Fibroblast of skin of left quadriceps (primary cell): ENCODE data around the gene HSBP1.

Experiments used
- DNase-seq, 2 experiments: peaks; one replicate each; pipeline ENCODE4 v3.0.0-alpha.2; 2013; ENCODE audit warnings: low read depth in 2 of 2

The HSBP1 gene

GRCh38 chr16:83803811-83804210 lies 4.0 kb upstream of the HSBP1 start:
- no peak for DNase-seq

DNA sequence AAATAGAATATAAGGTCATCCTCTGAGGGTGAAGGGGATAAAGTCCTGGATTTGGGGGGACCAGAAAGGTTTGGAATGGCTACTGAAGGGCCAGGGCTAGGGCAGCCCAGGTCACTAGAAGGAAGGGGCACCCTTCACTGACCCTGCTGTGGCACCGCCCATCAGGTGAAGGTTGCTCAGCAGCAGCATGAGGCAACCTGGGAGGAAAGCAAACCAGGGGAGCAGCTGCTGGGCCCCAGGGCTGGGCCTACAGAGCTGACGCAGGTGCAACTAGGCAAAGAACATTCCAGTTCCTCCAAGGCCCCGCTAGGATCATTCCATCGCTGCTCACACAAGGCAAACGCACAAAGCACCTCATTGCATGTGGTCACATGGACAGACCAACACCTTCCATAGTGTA lies 3.4 kb upstream of the HSBP1 start:
- no peak for DNase-seq

DNA sequence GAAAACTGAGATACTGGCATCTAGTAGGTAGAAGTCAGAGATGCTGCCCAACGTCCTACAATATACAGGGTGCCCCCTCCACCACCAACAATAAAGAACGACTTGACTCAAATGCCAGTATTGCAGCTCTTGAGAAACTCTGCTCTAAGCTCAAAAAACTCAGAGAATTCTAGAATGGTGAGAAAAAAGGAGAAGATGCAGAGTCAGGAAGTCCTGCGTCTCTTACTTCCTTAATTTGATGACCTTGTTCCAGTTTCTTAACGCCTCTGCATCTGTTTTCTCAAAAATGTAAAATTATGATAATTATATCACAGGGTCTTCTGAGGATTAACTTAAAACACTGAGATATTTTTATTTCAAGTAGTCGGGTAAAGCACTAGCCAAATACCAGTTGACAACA lies 1.7 kb upstream of the HSBP1 start:
- no peak for DNase-seq

DNA sequence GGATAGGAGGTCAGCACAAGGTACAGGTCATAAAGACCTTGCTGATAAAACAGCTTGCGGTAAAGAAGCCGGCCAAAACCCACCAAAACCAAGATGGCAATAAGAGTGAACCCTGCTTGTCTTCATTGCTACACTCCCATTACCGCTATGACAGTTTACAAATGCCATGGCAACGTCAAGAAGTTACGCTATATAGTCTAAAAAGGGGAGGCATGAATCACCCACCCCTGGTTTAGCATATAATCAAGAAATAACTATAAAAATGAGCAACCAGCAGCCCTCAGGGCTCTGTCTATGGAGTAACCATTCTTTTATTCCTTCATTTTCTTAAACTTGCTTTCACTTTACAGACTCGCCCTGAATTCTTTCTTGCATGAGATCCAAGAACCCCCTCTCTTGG lies 1.0 kb upstream of the HSBP1 start:
- DNase-seq: no peak

DNA sequence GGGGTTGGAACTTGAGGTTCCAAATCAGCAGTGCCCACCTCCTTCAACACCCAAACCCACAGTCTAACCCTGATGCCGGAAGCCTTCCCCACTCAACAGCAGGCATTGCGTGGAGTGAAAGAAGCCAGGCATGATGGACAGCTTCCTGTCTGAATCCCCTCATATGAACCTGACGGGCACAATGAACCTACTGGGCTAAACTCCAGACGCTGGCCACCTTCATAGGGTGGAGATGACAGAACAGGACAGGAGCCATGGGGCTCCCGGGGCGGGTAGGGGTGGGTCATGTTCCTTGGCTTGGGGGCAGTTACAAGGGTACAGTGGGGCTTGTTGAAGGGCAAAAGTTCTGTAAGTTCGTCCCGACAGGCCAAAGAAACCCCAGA lies 460 bp upstream of the HSBP1 start:
- no peak for DNase-seq

- no peak for DNase-seq
These were observed 816 bp downstream of the HSBP1 start for GRCh38 chr16:83808573-83809014.

GRCh38 chr16:83809092-83809491 lies 1.3 kb downstream of the HSBP1 start:
- DNase-seq: no peak

DNA sequence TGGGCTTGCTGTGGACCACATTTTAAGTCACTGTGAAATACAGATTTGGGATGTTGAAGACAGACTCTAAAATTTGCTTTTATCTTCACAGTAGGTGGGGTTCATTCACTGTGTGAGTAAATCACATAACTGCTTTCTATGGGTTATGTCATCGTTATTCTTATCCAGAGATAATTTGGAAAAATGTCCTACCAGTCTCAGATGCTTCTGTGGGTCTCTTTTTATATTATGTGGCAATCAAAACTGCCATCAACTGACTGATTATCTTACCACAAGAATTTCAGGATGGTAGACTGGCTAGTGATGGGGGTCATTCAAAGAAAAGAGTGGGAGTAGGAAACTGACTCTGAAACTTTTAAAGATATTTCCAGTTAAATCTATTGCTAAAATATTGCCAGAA lies 3.1 kb downstream of the HSBP1 start:
- DNase-seq: peak in 1 of 2 experiments; percentile 16

GRCh38 chr16:83813823-83814658 lies 6.3 kb downstream of the HSBP1 start:
- peak; percentile 62 to 84 for DNase-seq

- DNase-seq: peak in 1 of 2 experiments; percentile 88
These were observed 6.8 kb downstream of the HSBP1 start for GRCh38 chr16:83814659-83814985.

GRCh38 chr16:83817022-83817421 lies 9.2 kb downstream of the HSBP1 start:
- no peak for DNase-seq

DNA sequence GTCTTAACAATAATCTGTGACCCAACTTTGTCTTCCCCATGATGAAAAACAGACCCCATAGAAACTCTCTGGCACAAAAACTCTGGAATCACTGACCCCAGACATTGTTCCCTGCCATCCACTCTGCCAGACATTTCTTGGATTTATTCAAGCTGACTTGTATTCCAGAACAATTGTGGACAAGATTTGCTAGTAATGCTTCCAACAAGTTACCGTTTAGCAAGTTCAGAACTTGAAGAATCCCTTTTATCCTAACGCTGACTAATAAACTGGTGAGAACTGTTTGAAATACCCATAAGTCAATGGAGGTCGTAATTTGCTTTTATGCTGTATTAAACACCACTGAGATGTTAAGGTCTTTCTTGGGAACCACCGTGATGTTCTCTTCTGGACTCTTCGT lies 10.5 kb downstream of the HSBP1 start:
- DNase-seq: no peak

- DNase-seq: no peak
These were observed 11.6 kb downstream of the HSBP1 start for GRCh38 chr16:83819361-83819760.

DNA sequence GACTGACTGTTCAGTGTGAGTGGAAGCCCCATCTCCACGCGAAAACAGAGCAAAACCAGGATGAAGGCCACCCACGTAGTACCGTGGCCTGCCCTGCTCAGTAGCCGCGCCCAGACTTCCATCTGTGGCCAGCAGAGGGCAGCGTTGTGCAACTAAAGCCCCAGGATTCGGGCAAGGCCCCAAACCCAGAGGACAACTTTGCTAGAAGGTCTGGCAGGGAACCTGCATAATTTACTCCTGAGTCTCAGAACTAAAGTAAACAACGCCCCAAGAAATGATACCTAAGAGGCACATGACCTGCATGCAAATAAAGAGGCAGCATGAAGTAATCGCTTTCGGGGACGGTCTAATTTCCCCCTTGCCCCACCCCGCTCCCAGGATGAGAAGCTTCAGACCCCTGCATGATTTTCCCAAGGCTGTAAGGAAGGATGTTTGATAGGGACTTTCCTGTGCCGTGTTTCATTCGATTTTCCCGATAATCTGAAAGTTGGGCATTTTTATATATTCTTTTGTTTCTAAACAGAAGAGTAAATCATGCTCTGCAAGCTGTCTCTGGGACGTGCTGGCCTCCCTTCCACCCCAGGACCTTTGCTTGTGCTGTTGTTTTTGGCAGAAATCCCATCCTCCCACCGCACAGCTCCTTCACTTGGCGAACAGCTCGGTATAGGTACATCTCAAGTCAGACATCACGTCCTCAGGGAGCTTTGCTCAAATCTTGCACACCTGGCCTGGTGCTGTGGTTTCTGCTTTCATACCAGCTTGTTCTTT lies 18.6 kb downstream of the HSBP1 start:
- DNase-seq: peak; percentile 60 to 63

GRCh38 chr16:83830091-83830768 lies 22.5 kb downstream of the HSBP1 start:
- DNase-seq: no peak

DNA sequence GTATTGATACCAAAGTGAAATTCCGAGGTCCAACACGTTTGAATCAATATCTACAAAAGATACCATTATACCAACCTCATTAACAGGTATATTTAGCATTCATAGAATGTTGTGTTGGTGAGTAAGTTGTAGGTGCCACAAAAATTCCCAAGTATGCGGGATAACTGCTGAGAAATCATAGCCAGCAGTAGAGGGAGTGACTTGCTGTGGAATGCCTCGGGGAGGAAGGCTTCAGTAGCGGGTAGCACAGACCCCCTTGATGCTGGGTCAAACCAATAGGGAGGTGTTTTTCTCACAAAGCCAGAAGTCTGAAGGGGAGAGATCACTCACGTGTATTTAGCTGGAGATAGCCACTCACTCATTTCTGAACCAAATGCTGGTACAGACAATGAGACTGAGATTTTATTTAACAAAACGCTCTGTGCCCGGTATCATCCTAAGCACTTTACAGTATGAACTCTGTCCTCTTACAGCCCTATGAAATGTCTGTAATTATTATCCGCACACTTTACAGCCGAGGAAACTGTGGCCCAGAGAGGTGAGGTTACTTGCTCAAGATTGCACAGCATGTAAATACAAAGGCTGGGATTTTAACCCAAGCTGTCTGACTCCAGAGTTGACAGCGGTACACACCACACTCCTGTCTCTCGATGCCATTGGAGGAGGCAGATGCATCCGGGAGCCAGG lies 23.1 kb downstream of the HSBP1 start:
- no peak for DNase-seq

DNA sequence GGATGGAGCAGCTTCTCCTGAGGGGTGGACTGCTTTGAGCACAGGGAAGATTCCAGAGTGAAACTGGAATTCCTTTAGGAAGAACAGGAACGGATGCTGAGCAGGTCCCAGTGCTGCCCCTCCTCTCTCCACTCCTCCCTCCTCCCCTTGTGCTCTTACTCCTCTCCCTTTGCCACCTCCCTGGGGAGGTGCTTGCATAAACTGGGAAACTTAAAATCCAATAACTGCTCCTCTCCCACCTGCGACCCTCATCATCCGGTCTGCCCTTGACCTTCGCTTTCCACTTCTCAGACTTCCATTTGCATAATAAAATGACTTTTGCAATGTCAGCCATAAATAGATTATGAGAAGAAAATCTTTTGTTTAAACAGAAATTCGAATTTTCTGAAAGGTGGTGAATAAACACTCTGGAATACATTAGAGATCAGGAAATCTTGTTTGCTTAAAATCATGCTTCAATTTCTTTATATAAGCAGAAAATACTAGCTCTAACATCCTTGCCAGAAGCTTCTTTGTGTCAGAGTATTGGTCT lies 23.7 kb downstream of the HSBP1 start:
- DNase-seq: no peak

- DNase-seq: no peak
These were observed 26.1 kb downstream of the HSBP1 start for GRCh38 chr16:83833921-83834320.

DNA sequence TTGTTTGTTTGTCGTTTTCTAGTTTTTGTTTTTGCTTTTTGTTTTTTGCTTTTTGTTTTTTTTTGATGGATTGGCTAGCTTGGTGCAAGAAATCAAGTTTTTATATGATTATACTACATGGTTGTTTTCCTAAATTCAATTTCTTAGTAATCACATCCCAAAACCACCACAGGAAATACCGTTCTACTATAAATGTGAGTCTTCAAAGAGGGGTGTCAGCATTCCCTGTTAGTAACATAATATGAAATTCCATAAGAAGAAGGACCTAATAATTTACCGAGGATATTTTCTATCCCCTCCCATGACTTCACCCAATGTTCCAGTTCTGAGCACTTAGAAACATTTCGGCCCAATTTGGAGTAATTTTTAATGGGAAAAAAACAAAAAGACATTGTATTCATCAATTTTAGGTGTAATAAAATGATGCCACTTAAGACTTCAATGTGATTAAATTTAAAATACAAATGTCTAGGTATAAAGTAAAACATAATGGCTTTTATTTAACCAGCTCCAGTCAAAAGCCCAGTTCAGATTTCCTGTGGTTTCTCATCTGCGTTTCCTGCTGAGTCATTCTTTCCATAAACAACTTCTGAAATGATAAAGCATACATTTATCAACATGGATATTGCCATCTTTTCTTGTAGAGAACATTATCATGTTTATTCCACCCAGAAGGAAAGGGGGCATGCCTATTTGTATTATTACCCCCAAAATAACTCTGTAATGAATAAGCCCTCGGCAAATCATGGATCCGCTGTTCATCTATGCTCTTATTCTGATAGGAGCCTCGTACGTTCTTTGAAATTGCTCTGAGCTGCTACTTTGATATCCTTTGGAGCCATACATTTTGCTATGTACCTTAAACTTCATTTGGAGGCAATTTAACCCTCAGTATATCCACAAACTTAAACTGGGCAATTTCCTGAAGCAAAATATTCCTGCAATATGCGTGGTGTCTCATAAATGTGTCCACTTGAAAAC lies 28.1 kb downstream of the HSBP1 start:
- peak; percentile 41 to 50 for DNase-seq

DNA sequence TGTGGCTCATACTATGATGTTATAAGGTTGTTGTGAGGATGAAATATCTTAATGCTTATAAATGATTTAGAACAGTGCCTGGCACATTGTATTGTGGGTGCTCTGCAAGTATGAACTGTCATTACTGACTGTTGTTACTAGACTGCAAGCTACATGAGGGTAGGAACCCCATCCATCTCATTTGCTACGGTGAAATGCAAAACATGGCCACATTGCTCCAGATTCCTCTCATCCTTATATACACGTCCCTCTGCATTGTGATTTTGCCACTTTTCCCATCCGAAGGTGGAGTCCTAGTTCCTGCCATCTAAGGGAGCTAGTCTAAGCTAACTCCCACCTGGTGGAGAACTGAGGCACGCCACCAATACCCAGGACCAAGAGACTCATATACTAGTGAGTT lies 29.8 kb downstream of the HSBP1 start:
- no peak for DNase-seq

DNA sequence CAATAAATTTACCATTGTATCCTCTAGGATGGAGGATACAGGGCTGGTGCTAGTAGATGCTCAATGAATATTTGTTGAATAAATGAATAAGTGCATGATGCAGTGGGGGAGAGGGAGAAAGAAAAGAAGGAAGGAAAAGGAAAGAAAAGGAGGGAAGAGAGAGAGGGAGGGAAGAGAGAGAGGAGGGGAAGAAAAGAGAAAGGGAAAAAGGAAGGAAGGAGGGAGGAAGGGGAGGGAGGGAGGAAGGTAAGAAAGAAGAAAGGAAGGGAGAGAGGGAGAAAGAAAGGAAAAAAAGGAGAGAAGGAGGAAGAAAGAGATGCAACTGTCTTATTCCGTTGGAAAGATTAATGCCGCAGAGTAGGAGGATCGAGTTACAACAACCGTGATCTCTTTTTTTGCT lies 30.4 kb downstream of the HSBP1 start:
- DNase-seq: no peak
